HCT116 (cell line): Measurements from ENCODE around the gene RAD52. TPM values are rescaled to one million over a fixed set of nuclear protein-coding genes. Genes with fewer than 3 reads are reported as not detected.

Experiments used
- ATAC-seq: fragments of 200-7000 bp; cut with Tn5 transposase; 2 replicates; pipeline ENCODE4 v1.9.1; 2020; ENCODE audit warnings: mild to moderate bottlenecking, moderate library complexity
- BruUV-seq: library from RNA; stranded (reverse); fragments of 400-500 nt; replicated peaks from 2 replicates; lab custom pipeline; 2021; lab: Mats Ljungman, UMichigan
- CTCF ChIA-PET: fragments of 300-600 bp; sonication (Branson Sonifier 250); formaldehyde crosslinking; loops from one replicate; lab custom pipeline; 2021; ENCODE audit warnings: antibody characterized with exemption; lab: Charles Lee
- POLR2A ChIA-PET: fragments of 300-600, 350-600 bp; sonication (Branson Sonifier 250); formaldehyde crosslinking; loops from one replicate; lab custom pipeline; 2021; ENCODE audit warnings: antibody characterized with exemption; lab: Charles Lee
- RAD21 ChIA-PET, 2 experiments: fragments of 300-600 bp; sonication (Branson Sonifier 250); formaldehyde crosslinking; loops; one replicate each; lab custom pipeline; 2023; ENCODE audit warnings: low total read pairs in 2 of 2; ENCODE audit not compliant: uncharacterized antibody in 2 of 2, unreplicated experiment in 2 of 2, low non-redundant PET in 1 of 2; lab: Charles Lee
- DNase-seq: peaks from one replicate; pipeline ENCODE4 v3.0.0-alpha.2; 2010; ENCODE audit warnings: low read depth, low spot score
- H2AFZ ChIP-seq: fragments of 200-600 bp; shearing (Covaris generic), sonication (generic); 2 replicates; pipeline ENCODE4 v1.6.1; 2017; ENCODE audit warnings: low read depth, mixed run types, mixed read lengths, antibody characterized with exemption, low read length; ENCODE audit not compliant: poor library complexity, severe bottlenecking
- H3K27ac ChIP-seq: 2 replicates; pipeline ENCODE4 v1.5.1; 2012; ENCODE audit warnings: low read depth, low read length
- H3K27me3 ChIP-seq: fragments of 200-600 bp; sonication (generic); 2 replicates; pipeline ENCODE4 v1.6.1; 2016; ENCODE audit warnings: mixed run types, low read length, mixed read lengths; ENCODE audit not compliant: insufficient read depth
- H3K36me3 ChIP-seq, 2 experiments: fragments of 200-500 bp in 1 of 2; fragments of 200-600 bp in 1 of 2; sonication (Bioruptor generic) in 1 of 2; sonication (generic) in 1 of 2; 2 replicates each; pipeline versions ENCODE4 v1.5.1 to v1.6.1; 2014 to 2016; ENCODE audit warnings: low read length in 2 of 2, inconsistent platforms in 1 of 2, mixed read lengths in 1 of 2, mixed run types in 1 of 2; ENCODE audit not compliant: insufficient read depth in 2 of 2, control insufficient read depth in 1 of 2
- H3K4me1 ChIP-seq, 2 experiments: fragments of 200-600 bp in 1 of 2; sonication (generic) in 1 of 2; 2 replicates each; pipeline versions ENCODE4 v1.5.1 to v1.6.1; 2012 to 2017; ENCODE audit warnings: low read length in 2 of 2, inconsistent platforms in 1 of 2, mild to moderate bottlenecking in 1 of 2, mixed read lengths in 1 of 2, mixed run types in 1 of 2, moderate library complexity in 1 of 2; ENCODE audit not compliant: insufficient read depth in 2 of 2, control insufficient read depth in 1 of 2
- H3K4me2 ChIP-seq: fragments of 200-600 bp; sonication (generic); 2 replicates; pipeline ENCODE4 v1.6.1; 2017; ENCODE audit warnings: mixed run types, low read length, mixed read lengths
- H3K4me3 ChIP-seq, 2 experiments: fragments of 200-600 bp in 1 of 2; sonication (generic) in 1 of 2; replicated peaks in 1 of 2; 2 replicates each; pipeline ENCODE4 v1.5.1; 2011 to 2016; ENCODE audit warnings: low read length in 2 of 2, control low read depth in 1 of 2, low read depth in 1 of 2, mild to moderate bottlenecking in 1 of 2, mixed read lengths in 1 of 2, mixed run types in 1 of 2
- H3K79me2 ChIP-seq: fragments of 200-600 bp; sonication (generic); 2 replicates; pipeline ENCODE4 v1.6.1; 2017; ENCODE audit warnings: mild to moderate bottlenecking, mixed run types, low read length, moderate library complexity, mixed read lengths; ENCODE audit not compliant: insufficient read depth
- H3K9ac ChIP-seq: fragments of 200-600 bp; sonication (generic); 2 replicates; pipeline ENCODE4 v1.6.1; 2016; ENCODE audit warnings: low read length, mixed read lengths
- H3K9me2 ChIP-seq: fragments of 200-600 bp; sonication (generic), shearing (Covaris generic); 2 replicates; pipeline ENCODE4 v1.6.1; 2017; ENCODE audit warnings: mixed run types, mild to moderate bottlenecking, moderate library complexity; ENCODE audit not compliant: insufficient read depth
- H3K9me3 ChIP-seq, 2 experiments: fragments of 200-500 bp in 1 of 2; fragments of 200-600 bp in 1 of 2; sonication (Bioruptor generic) in 1 of 2; sonication (generic) in 1 of 2; 2 replicates each; pipeline ENCODE4 v1.6.1; 2014 to 2017; ENCODE audit warnings: low read length in 2 of 2, mixed read lengths in 2 of 2, inconsistent platforms in 1 of 2, low read depth in 1 of 2, mild to moderate bottlenecking in 1 of 2, mixed run types in 1 of 2, moderate library complexity in 1 of 2; ENCODE audit not compliant: control insufficient read depth in 1 of 2, insufficient read depth in 1 of 2
- H4K20me1 ChIP-seq: fragments of 200-600 bp; sonication (generic), shearing (Covaris generic); 2 replicates; pipeline ENCODE4 v1.6.1; 2017; ENCODE audit warnings: mixed run types, mild to moderate bottlenecking, moderate library complexity; ENCODE audit not compliant: insufficient read depth
- CBX3 ChIP-seq: IDR thresholded peaks from 2 replicates; pipeline ENCODE4 v1.6.1; 2012; ENCODE audit warnings: low read depth
- CEBPB ChIP-seq: IDR thresholded peaks from 2 replicates; pipeline ENCODE4 v1.6.1; 2012; ENCODE audit warnings: low read depth
- EGR1 ChIP-seq: IDR thresholded peaks from 2 replicates; pipeline ENCODE4 v1.6.1; 2012; ENCODE audit warnings: low read depth
- FOSL1 ChIP-seq: IDR thresholded peaks from 2 replicates; pipeline ENCODE4 v1.6.1; 2012; ENCODE audit warnings: low read depth
- JUND ChIP-seq: IDR thresholded peaks from 2 replicates; pipeline ENCODE4 v1.6.1; 2012
- POLR2A ChIP-seq: IDR thresholded peaks from 2 replicates; pipeline ENCODE4 v1.7.0; 2011; ENCODE audit warnings: borderline replicate concordance; ENCODE audit not compliant: insufficient read depth, insufficient read length; ENCODE audit errors: extremely low read depth
- RAD21 ChIP-seq: IDR thresholded peaks from 2 replicates; pipeline ENCODE4 v1.6.1; 2012; ENCODE audit warnings: low read depth, mild to moderate bottlenecking
- SP1 ChIP-seq: IDR thresholded peaks from 2 replicates; pipeline ENCODE4 v1.6.1; 2012; ENCODE audit warnings: low read depth
- SRF ChIP-seq: IDR thresholded peaks from 2 replicates; pipeline ENCODE4 v1.6.1; 2012; ENCODE audit warnings: low read depth
- ZNF274 ChIP-seq: fragments of 200-500 bp; sonication (Bioruptor generic); IDR thresholded peaks from 2 replicates; pipeline ENCODE4 v1.6.1; 2014; ENCODE audit warnings: mild to moderate bottlenecking, low read depth, low read length, inconsistent platforms
- intact Hi-C: fragments of 100-400 bp; cut with micrococcal nuclease; formaldehyde crosslinking; loops from 2 replicates; pipeline ENCODE4 v1.10.0; 2022
- total RNA-seq: library from RNA; stranded (reverse); gene quantifications from one replicate; pipeline ENCODE4 v1.2.1, GENCODE V29; 2021; ENCODE audit not compliant: unreplicated experiment
- TF ChIP-seq, protein P1 (sequence below): IDR thresholded peaks from 2 replicates; pipeline ENCODE4 v1.6.1; 2012; ENCODE audit warnings: low read depth
- TF ChIP-seq, protein P2 (sequence below): IDR thresholded peaks from 2 replicates; pipeline ENCODE4 v1.6.1; 2012
- TF ChIP-seq, protein P3 (sequence below): IDR thresholded peaks from 2 replicates; pipeline ENCODE4 v1.6.1; 2011; ENCODE audit warnings: mild to moderate bottlenecking, low read length, moderate library complexity; ENCODE audit not compliant: insufficient replicate concordance; ENCODE audit errors: extremely low read depth
- TF ChIP-seq, protein P4 (sequence below): IDR thresholded peaks from 2 replicates; pipeline ENCODE4 v1.6.1; 2012

RAD52 gene
- total RNA-seq, 1 experiment from 2014 or later: 24.4 TPM

DNA sequence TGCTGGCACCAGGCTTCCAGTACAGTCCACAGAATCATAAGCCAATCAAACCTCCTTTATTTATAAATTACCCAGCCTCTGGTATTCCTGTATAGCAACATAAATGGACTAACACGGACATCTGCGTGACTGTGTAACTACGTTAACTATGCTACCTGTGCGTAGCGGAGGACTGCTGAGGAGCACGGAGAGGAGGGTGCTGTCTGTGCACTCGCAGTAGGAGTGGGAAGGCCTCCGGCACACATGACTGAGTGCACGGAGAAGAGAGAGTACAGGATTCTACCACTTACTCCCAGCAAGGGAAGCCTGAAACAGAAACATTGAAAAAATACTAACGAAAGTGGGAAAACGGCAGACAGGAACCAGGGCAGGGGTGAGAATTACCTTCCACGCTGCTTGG, 22.9 kb downstream of the RAD52 start (continued):
- TF ChIP-seq, protein P1, sequence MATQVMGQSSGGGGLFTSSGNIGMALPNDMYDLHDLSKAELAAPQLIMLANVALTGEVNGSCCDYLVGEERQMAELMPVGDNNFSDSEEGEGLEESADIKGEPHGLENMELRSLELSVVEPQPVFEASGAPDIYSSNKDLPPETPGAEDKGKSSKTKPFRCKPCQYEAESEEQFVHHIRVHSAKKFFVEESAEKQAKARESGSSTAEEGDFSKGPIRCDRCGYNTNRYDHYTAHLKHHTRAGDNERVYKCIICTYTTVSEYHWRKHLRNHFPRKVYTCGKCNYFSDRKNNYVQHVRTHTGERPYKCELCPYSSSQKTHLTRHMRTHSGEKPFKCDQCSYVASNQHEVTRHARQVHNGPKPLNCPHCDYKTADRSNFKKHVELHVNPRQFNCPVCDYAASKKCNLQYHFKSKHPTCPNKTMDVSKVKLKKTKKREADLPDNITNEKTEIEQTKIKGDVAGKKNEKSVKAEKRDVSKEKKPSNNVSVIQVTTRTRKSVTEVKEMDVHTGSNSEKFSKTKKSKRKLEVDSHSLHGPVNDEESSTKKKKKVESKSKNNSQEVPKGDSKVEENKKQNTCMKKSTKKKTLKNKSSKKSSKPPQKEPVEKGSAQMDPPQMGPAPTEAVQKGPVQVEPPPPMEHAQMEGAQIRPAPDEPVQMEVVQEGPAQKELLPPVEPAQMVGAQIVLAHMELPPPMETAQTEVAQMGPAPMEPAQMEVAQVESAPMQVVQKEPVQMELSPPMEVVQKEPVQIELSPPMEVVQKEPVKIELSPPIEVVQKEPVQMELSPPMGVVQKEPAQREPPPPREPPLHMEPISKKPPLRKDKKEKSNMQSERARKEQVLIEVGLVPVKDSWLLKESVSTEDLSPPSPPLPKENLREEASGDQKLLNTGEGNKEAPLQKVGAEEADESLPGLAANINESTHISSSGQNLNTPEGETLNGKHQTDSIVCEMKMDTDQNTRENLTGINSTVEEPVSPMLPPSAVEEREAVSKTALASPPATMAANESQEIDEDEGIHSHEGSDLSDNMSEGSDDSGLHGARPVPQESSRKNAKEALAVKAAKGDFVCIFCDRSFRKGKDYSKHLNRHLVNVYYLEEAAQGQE: no peak

DNA sequence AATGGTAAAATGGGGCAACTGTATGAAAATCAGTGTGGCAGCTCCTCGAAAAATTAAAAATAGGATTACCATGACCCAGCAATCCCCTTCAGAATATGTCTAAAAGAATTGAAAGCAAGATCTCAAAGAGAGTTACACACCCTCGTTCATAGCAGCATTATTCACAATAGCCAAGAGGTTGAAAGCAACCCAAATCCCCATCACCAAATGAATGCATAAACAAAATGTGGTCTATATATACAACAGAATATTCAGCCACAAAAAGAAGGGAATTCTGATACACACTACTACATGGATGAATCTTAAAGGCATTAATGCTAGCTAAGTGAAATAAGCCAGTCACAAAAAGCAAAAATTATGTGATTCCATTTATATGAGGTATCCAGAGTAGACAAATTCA, 27.2 kb downstream of the RAD52 start:
- Histone ChIP-seq H3K4me3 (no peak overlapping the region), H3K79me2 (no peaks in the 10 kb centered on the region), H3K9me2 (no peaks in the 10 kb centered on the region), H3K9ac (no peak overlapping the region), H4K20me1 (no peaks in the 10 kb centered on the region), H3K36me3 (peaks cover 21 to 30% of the 10 kb centered on the region in 2 experiments), H3K4me2 (no peak overlapping the region), H3K27me3 (no peaks in the 10 kb centered on the region), H2AFZ (no peak overlapping the region), H3K9me3 (no peaks in the 10 kb centered on the region), H3K4me1 (no peaks in the 10 kb centered on the region), H3K27ac (no peak overlapping the region)
- no peak for ATAC-seq
- POLR2A ChIA-PET: no interaction called here
- intact Hi-C loops: no loop called here
- CTCF ChIA-PET: no interaction called here
- no TSS peak for BruUV-seq
- no peak for DNase-seq
- RAD21 ChIA-PET: no interaction called here
- TF ChIP-seq CEBPB: no peak
- no peak for TF ChIP-seq POLR2A
- no peak for TF ChIP-seq SP1
- no peak for TF ChIP-seq ZNF274
- TF ChIP-seq, protein P2, sequence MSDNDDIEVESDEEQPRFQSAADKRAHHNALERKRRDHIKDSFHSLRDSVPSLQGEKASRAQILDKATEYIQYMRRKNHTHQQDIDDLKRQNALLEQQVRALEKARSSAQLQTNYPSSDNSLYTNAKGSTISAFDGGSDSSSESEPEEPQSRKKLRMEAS: no peak
- no peak for TF ChIP-seq EGR1
- TF ChIP-seq RAD21: no peak
- no peak for TF ChIP-seq CBX3
- TF ChIP-seq JUND: no peak
- TF ChIP-seq, protein P3, sequence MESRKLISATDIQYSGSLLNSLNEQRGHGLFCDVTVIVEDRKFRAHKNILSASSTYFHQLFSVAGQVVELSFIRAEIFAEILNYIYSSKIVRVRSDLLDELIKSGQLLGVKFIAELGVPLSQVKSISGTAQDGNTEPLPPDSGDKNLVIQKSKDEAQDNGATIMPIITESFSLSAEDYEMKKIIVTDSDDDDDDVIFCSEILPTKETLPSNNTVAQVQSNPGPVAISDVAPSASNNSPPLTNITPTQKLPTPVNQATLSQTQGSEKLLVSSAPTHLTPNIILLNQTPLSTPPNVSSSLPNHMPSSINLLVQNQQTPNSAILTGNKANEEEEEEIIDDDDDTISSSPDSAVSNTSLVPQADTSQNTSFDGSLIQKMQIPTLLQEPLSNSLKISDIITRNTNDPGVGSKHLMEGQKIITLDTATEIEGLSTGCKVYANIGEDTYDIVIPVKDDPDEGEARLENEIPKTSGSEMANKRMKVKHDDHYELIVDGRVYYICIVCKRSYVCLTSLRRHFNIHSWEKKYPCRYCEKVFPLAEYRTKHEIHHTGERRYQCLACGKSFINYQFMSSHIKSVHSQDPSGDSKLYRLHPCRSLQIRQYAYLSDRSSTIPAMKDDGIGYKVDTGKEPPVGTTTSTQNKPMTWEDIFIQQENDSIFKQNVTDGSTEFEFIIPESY: no peak
- TF ChIP-seq, protein P4, sequence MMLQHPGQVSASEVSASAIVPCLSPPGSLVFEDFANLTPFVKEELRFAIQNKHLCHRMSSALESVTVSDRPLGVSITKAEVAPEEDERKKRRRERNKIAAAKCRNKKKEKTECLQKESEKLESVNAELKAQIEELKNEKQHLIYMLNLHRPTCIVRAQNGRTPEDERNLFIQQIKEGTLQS: no peak
- no peak for TF ChIP-seq SRF
- TF ChIP-seq FOSL1: no peak
- TF ChIP-seq, protein P1: no peak
